IMR-90 (cell line): ENCODE data around the gene BPIFA1. TPM values are rescaled to one million over a fixed set of nuclear protein-coding genes. Genes with fewer than 3 reads are reported as not detected.

Source experiments
- ATAC-seq: fragments of 200-7000 bp; cut with Tn5 transposase; 2 replicates; pipeline ENCODE4 v1.9.1; 2020; ENCODE audit warnings: low read depth, mild to moderate bottlenecking, moderate library complexity
- BruUV-seq: library from RNA; stranded (reverse); fragments of 400-500 nt; replicated peaks from 2 replicates; lab custom pipeline; 2021; lab: Mats Ljungman, UMichigan
- CTCF ChIA-PET: fragments of 300-600 bp; formaldehyde crosslinking; extraction: SDS; loops from one replicate; lab custom pipeline; 2021; ENCODE audit warnings: antibody characterized with exemption; lab: Yijun Ruan, JAX
- POLR2A ChIA-PET: fragments of 300-600 bp; sonication (Branson Sonifier 250); formaldehyde crosslinking; loops from one replicate; lab custom pipeline; 2022; ENCODE audit warnings: antibody characterized with exemption; ENCODE audit not compliant: unreplicated experiment; lab: Charles Lee
- DNase-seq: peaks from one replicate; pipeline ENCODE4 v3.0.0; 2013
- H2AFZ ChIP-seq: replicated peaks from 2 replicates; pipeline ENCODE3; 2013; ENCODE audit warnings: low read length, mild to moderate bottlenecking; ENCODE audit not compliant: poor library complexity
- H2AK5ac ChIP-seq: 2 replicates; pipeline ENCODE4 v1.6.1; 2013; ENCODE audit warnings: low read depth, low read length, inconsistent platforms
- H2AK9ac ChIP-seq: replicated peaks from 2 replicates; pipeline ENCODE3; 2013; ENCODE audit warnings: mild to moderate bottlenecking, low read depth, low read length, moderate library complexity; ENCODE audit not compliant: poor library complexity
- H2BK120ac ChIP-seq: 2 replicates; pipeline ENCODE4 v1.6.1; 2013; ENCODE audit warnings: low read depth, low read length, inconsistent platforms
- H2BK15ac ChIP-seq: 3 replicates; pipeline ENCODE4 v1.6.1; 2013; ENCODE audit warnings: low read depth, low read length, inconsistent platforms
- H2BK20ac ChIP-seq: 2 replicates; pipeline ENCODE4 v1.6.1; 2013; ENCODE audit warnings: low read depth, mild to moderate bottlenecking, inconsistent platforms, low read length, moderate library complexity
- H2BK5ac ChIP-seq: 2 replicates; pipeline ENCODE4 v1.6.1; 2013; ENCODE audit warnings: mild to moderate bottlenecking, low read depth, low read length, inconsistent platforms; ENCODE audit not compliant: poor library complexity, severe bottlenecking
- H3K14ac ChIP-seq: replicated peaks from 2 replicates; pipeline ENCODE4 v1.6.1; 2013; ENCODE audit warnings: low read depth, low read length, inconsistent platforms
- H3K18ac ChIP-seq: 2 replicates; pipeline ENCODE4 v1.6.1; 2013; ENCODE audit warnings: low read depth, low read length, control low read depth
- H3K23ac ChIP-seq: 2 replicates; pipeline ENCODE4 v1.6.1; 2013; ENCODE audit warnings: low read depth, low read length, inconsistent platforms
- H3K27ac ChIP-seq: 2 replicates; pipeline ENCODE4 v1.5.1; 2013; ENCODE audit warnings: mild to moderate bottlenecking, control low read depth, low read length; ENCODE audit not compliant: insufficient read depth
- H3K27me3 ChIP-seq: 2 replicates; pipeline ENCODE4 v1.6.1; 2013; ENCODE audit warnings: low read length; ENCODE audit not compliant: control insufficient read depth, insufficient read depth
- H3K36me3 ChIP-seq: 2 replicates; pipeline ENCODE4 v1.6.1; 2013; ENCODE audit warnings: low read length, mixed read lengths; ENCODE audit not compliant: control insufficient read depth, insufficient read depth
- H3K4ac ChIP-seq: 2 replicates; pipeline ENCODE4 v1.6.1; 2013; ENCODE audit warnings: low read depth, low read length, inconsistent platforms
- H3K4me1 ChIP-seq: 2 replicates; pipeline ENCODE4 v1.6.1; 2013; ENCODE audit warnings: low read length, mixed read lengths; ENCODE audit not compliant: control insufficient read depth, insufficient read depth
- H3K4me2 ChIP-seq: 2 replicates; pipeline ENCODE4 v1.6.1; 2013; ENCODE audit warnings: low read depth, mild to moderate bottlenecking, control low read depth, low read length, moderate library complexity
- H3K4me3 ChIP-seq: 2 replicates; pipeline ENCODE4 v1.5.1; 2013; ENCODE audit warnings: low read depth, mild to moderate bottlenecking, control low read depth, low read length, moderate library complexity; ENCODE audit not compliant: insufficient read depth
- H3K56ac ChIP-seq: 2 replicates; pipeline ENCODE4 v1.6.1; 2013; ENCODE audit warnings: low read length, inconsistent platforms; ENCODE audit not compliant: insufficient read depth; ENCODE audit errors: extremely low read depth
- H3K79me1 ChIP-seq, 2 experiments: 2 replicates each; pipeline ENCODE4 v1.6.1; 2013; ENCODE audit warnings: low read length in 2 of 2, inconsistent platforms in 1 of 2, low read depth in 1 of 2
- H3K9ac ChIP-seq: 2 replicates; pipeline ENCODE4 v1.6.1; 2013; ENCODE audit warnings: low read depth, low read length, control low read depth
- H3K9me1 ChIP-seq: 2 replicates; pipeline ENCODE4 v1.6.1; 2013; ENCODE audit warnings: low read length, inconsistent platforms; ENCODE audit not compliant: insufficient read depth
- H3K9me3 ChIP-seq: 2 replicates; pipeline ENCODE4 v1.6.1; 2013; ENCODE audit warnings: low read length; ENCODE audit not compliant: control insufficient read depth, insufficient read depth
- H4K20me1 ChIP-seq: 2 replicates; pipeline ENCODE4 v1.6.1; 2013; ENCODE audit warnings: low read length, inconsistent platforms; ENCODE audit not compliant: insufficient read depth
- H4K5ac ChIP-seq: 2 replicates; pipeline ENCODE4 v1.6.1; 2013; ENCODE audit warnings: mild to moderate bottlenecking, low read depth, low read length, control low read depth
- H4K8ac ChIP-seq, 2 experiments: 2 replicates each; pipeline ENCODE4 v1.6.1; 2013; ENCODE audit warnings: low read depth in 2 of 2, low read length in 2 of 2, control low read depth in 1 of 2, inconsistent platforms in 1 of 2
- H4K91ac ChIP-seq: 2 replicates; pipeline ENCODE4 v1.6.1; 2013; ENCODE audit warnings: low read depth, low read length, inconsistent platforms; ENCODE audit not compliant: insufficient read depth
- CEBPB ChIP-seq: IDR thresholded peaks from 2 replicates; pipeline ENCODE4 v1.6.1; 2012; ENCODE audit warnings: low read depth, low read length, improper control_type of control experiment
- CHD1 ChIP-seq: IDR thresholded peaks from 2 replicates; pipeline ENCODE4 v1.6.1; 2012; ENCODE audit warnings: low read depth, low read length, improper control_type of control experiment
- CTCF ChIP-seq: conservative IDR thresholded peaks from 2 replicates; pipeline ENCODE4 v1.5.1; 2012; ENCODE audit warnings: mild to moderate bottlenecking, low read depth, low read length, improper control_type of control experiment
- ELK1 ChIP-seq: fragments of 150-350 bp; IDR thresholded peaks from 2 replicates; pipeline ENCODE4 v1.6.1; 2016; ENCODE audit warnings: low read depth, mild to moderate bottlenecking, low read length, moderate library complexity, borderline replicate concordance
- FOS ChIP-seq: fragments of 150-350 bp; IDR thresholded peaks from 2 replicates; pipeline ENCODE4 v1.6.1; 2016; ENCODE audit warnings: low read depth, low read length
- MAFK ChIP-seq: IDR thresholded peaks from 2 replicates; pipeline ENCODE4 v1.6.1; 2012; ENCODE audit warnings: low read depth, low read length, improper control_type of control experiment
- MAZ ChIP-seq: IDR thresholded peaks from 2 replicates; pipeline ENCODE4 v1.6.1; 2012; ENCODE audit warnings: low read depth, mild to moderate bottlenecking, low read length, improper control_type of control experiment, moderate library complexity, borderline replicate concordance
- MXI1 ChIP-seq: IDR thresholded peaks from 2 replicates; pipeline ENCODE4 v1.6.1; 2012; ENCODE audit warnings: low read depth, mild to moderate bottlenecking, low read length, moderate library complexity, borderline replicate concordance
- NFE2L2 ChIP-seq: fragments of 150-350 bp; IDR thresholded peaks from 2 replicates; pipeline ENCODE4 v1.6.1; 2016; ENCODE audit warnings: low read depth, mild to moderate bottlenecking, low read length
- POLR2A ChIP-seq: IDR thresholded peaks from 2 replicates; pipeline ENCODE4 v1.6.1; 2012; ENCODE audit warnings: mild to moderate bottlenecking, low read depth, low read length
- RAD21 ChIP-seq: IDR thresholded peaks from 2 replicates; pipeline ENCODE4 v1.6.1; 2012; ENCODE audit warnings: low read length, improper control_type of control experiment
- RCOR1 ChIP-seq: IDR thresholded peaks from 2 replicates; pipeline ENCODE4 v1.6.1; 2012; ENCODE audit warnings: mild to moderate bottlenecking, low read length, improper control_type of control experiment; ENCODE audit not compliant: insufficient replicate concordance
- RFX5 ChIP-seq: IDR thresholded peaks from 2 replicates; pipeline ENCODE4 v1.8.0; 2012; ENCODE audit warnings: low read depth, mild to moderate bottlenecking, low read length, moderate library complexity
- USF2 ChIP-seq: fragments of 150-350 bp; IDR thresholded peaks from 2 replicates; pipeline ENCODE4 v1.6.1; 2017; ENCODE audit warnings: mild to moderate bottlenecking, antibody characterized with exemption, low read length, low read depth
- WGBS, 2 experiments: methylation state at CpG; one replicate each; pipeline versions ENCODE4 v1.1.5 to v1.1.7; 2013; ENCODE audit warnings: missing lambda C conversion rate in 2 of 2; ENCODE audit not compliant: insufficient read length in 1 of 2; ENCODE audit errors: extremely low coverage in 2 of 2; 5-methylcytosine and 5-hydroxymethylcytosine counted together
- dilution Hi-C: fragments of 300-500 bp; cut with HindIII; formaldehyde crosslinking; loops from one replicate; pipeline ENCODE4 v1.14.3; 2018; ENCODE audit warnings: low sequenced_read_pairs; ENCODE audit not compliant: unreplicated experiment
- in situ Hi-C: fragments of 300-500 bp; cut with MboI; formaldehyde crosslinking; loops from 3 replicates; pipeline ENCODE4 v1.14.3; 2019; ENCODE audit warnings: low sequenced_read_pairs, inconsistent platforms, mixed read lengths
- intact Hi-C: fragments of 100-400 bp; cut with micrococcal nuclease; formaldehyde crosslinking; loops from 2 replicates; pipeline ENCODE4 v1.10.0; 2022
- polyA plus RNA-seq, 3 experiments: library from polyadenylated mRNA; depleted of rRNA; stranded (reverse); fragments of >200 nt; gene quantifications; 2 replicates each; pipeline ENCODE4 v1.2.3, GENCODE V29; 2012; ENCODE audit warnings: low replicate concordance in 1 of 3
- total RNA-seq: library from RNA; depleted of rRNA; stranded (reverse); fragments of >200 nt; gene quantifications from 2 replicates; pipeline ENCODE4 v1.2.3, GENCODE V29; 2012

Gene BPIFA1
- total and polyA plus RNA-seq, 2 of the 4 experiments (the other 2 are of a cell fraction): not detected

- Histone ChIP-seq H3K4me3 (no peak overlapping the region), H2AFZ (no peak overlapping the region), H2AK5ac (no peak overlapping the region), H3K9ac (no peak overlapping the region), H3K4me1 (no peaks in the 10 kb centered on the region), H3K36me3 (no peaks in the 10 kb centered on the region), H3K27ac (no peak overlapping the region), H2BK20ac (no peak overlapping the region), H3K79me1 (no peaks in the 10 kb centered on the region), H3K56ac (no peak overlapping the region), H3K23ac (no peak overlapping the region), H3K27me3 (peaks cover 2% of the 10 kb centered on the region; the same call in 1 of the 2 replicates), H2BK5ac (no peak overlapping the region), H4K91ac (no peak overlapping the region), H2BK120ac (no peak overlapping the region), H4K8ac (no peak overlapping the region), H4K20me1 (no peaks in the 10 kb centered on the region), H3K4me2 (no peak overlapping the region), H3K4ac (no peak overlapping the region), H3K9me3 (no peaks in the 10 kb centered on the region), H2BK15ac (no peak overlapping the region), H3K18ac (no peak overlapping the region), H4K5ac (no peak overlapping the region), H2AK9ac (no peak overlapping the region), H3K14ac (no peak overlapping the region), H3K9me1 (no peaks in the 10 kb centered on the region)
- intact Hi-C loops (no loop called here), dilution Hi-C loops (no loop called here), in situ Hi-C loops (no loop called here)
- no TSS peak for BruUV-seq
- TF ChIP-seq CEBPB (no peak), MAFK (no peak), USF2 (no peak), MXI1 (no peak), RAD21 (no peak), FOS (no peak), RFX5 (no peak), NFE2L2 (no peak), RCOR1 (no peak), CHD1 (no peak), ELK1 (no peak), MAZ (no peak), CTCF (no peak), POLR2A (no peak)
- DNase-seq (no peak), ATAC-seq (no peak)
- ChIA-PET CTCF (no interaction called here), POLR2A (no interaction called here)
- WGBS, 2 experiments: 63% methylated on average over 3 of the region's 4 CpGs; no CpG with 5 or more reads in 1 of the 2 experiments
Observed at GRCh38 chr20:33224399-33224798, 11.4 kb upstream of the BPIFA1 start.
